GM19240 (cell line): ENCODE data around the gene TRIML1.

ENCODE experiments used
- DNase-seq: peaks from one replicate; pipeline ENCODE4 v3.0.0; 2011; ENCODE audit warnings: low spot score; ENCODE audit not compliant: insufficient read length

The TRIML1 gene

GRCh38 chr4:188139141-188139540, at the start of gene TRIML1:
Gene TRIML1 (plus strand): TSS chr4:188139441. CDS start chr4:188139559, 118 bp downstream.
- no peak for DNase-seq

GRCh38 chr4:188092824-188093223, 46.4 kb upstream of the TRIML1 start:
- no peak for DNase-seq

GRCh38 chr4:188106454-188106853, 32.8 kb upstream of the TRIML1 start:
- no peak for DNase-seq

- DNase-seq, result no peak
These were observed 31.1 kb upstream of the TRIML1 start for GRCh38 chr4:188107931-188108843.

- DNase-seq, result no peak
These were observed 30.0 kb upstream of the TRIML1 start, which contains the start of gene TRIML2 for GRCh38 chr4:188109157-188109755. Gene TRIML2 (minus strand): TSS chr4:188109603. CDS start chr4:188105368, 4,235 bp downstream.

- no peak for DNase-seq
These were observed 29.2 kb upstream of the TRIML1 start for GRCh38 chr4:188110036-188110435.

- DNase-seq, result no peak
These were observed 28.3 kb upstream of the TRIML1 start for GRCh38 chr4:188110741-188111471.

- no peak for DNase-seq
These were observed 27.3 kb upstream of the TRIML1 start for GRCh38 chr4:188111955-188112354.

- no peak for DNase-seq
These were observed 26.1 kb upstream of the TRIML1 start for GRCh38 chr4:188113156-188113555.

- no peak for DNase-seq
These were observed 21.5 kb upstream of the TRIML1 start for GRCh38 chr4:188117631-188118324.

- DNase-seq, result no peak
These were observed 17.7 kb upstream of the TRIML1 start for GRCh38 chr4:188121530-188121929.

- no peak for DNase-seq
These were observed 11.9 kb upstream of the TRIML1 start for GRCh38 chr4:188127214-188127874.

- no peak for DNase-seq
These were observed 8.9 kb upstream of the TRIML1 start for GRCh38 chr4:188130355-188130754.

GRCh38 chr4:188132232-188132631, 7.0 kb upstream of the TRIML1 start:
- no peak for DNase-seq

GRCh38 chr4:188138227-188138626, 1.0 kb upstream of the TRIML1 start:
- DNase-seq, result no peak

GRCh38 chr4:188139671-188140070, 430 bp downstream of the TRIML1 start:
- no peak for DNase-seq

GRCh38 chr4:188143731-188144130, 4.5 kb downstream of the TRIML1 start:
- DNase-seq, result no peak

GRCh38 chr4:188145601-188146000, 6.4 kb downstream of the TRIML1 start:
- no peak for DNase-seq

- DNase-seq, result no peak
These were observed 7.4 kb downstream of the TRIML1 start for GRCh38 chr4:188146618-188147017.

GRCh38 chr4:188147176-188147575, 7.9 kb downstream of the TRIML1 start:
- no peak for DNase-seq

- DNase-seq, result no peak
These were observed 8.5 kb downstream of the TRIML1 start for GRCh38 chr4:188147776-188148175.
